GM18520 (cell line): ENCODE measurements around the gene TNFAIP8.

Experiments
- ATAC-seq: cut with Tn5 transposase; IDR thresholded peaks from one replicate; pipeline ENCODE4 v1.9.1; 2021; ENCODE audit not compliant: unreplicated experiment

TNFAIP8 gene

DNA sequence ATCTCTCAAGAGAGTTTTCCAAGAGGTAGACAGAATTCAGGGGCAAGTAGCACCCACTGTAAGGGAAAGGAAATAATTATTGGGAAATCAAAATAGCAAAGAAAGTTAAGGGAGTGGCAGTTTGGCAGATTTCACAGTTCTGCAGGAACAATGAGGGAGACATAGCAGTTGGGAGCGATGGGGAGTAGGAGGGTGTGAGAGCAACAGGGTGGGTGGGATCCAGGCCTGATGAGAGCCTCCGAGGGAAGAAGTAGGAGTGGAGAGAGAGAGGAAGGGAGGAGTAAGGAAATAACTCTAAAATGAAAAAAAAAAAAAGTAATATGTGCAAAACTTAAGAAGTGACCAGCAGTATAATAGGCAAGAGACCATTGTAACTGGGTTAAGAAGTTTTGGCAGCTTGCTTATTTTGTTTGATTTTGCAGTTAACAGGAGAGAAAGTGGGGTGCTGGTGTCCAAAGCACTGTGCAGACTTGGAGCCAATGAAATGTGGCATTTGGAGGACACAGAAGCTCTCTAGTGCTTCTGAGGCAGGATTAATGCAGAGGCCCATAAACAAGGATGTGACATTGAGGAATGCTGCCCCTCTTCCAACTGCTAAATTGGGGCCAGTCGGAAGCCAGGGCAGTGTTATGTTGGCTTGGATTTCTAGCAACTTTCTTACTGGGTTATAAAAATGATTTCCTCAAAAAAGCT is 10.2 kb downstream of the TNFAIP8 start:
- no peak for ATAC-seq

- no peak for ATAC-seq
These were observed 10.7 kb downstream of the TNFAIP8 start for GRCh38 chr5:119366540-119366881.

DNA sequence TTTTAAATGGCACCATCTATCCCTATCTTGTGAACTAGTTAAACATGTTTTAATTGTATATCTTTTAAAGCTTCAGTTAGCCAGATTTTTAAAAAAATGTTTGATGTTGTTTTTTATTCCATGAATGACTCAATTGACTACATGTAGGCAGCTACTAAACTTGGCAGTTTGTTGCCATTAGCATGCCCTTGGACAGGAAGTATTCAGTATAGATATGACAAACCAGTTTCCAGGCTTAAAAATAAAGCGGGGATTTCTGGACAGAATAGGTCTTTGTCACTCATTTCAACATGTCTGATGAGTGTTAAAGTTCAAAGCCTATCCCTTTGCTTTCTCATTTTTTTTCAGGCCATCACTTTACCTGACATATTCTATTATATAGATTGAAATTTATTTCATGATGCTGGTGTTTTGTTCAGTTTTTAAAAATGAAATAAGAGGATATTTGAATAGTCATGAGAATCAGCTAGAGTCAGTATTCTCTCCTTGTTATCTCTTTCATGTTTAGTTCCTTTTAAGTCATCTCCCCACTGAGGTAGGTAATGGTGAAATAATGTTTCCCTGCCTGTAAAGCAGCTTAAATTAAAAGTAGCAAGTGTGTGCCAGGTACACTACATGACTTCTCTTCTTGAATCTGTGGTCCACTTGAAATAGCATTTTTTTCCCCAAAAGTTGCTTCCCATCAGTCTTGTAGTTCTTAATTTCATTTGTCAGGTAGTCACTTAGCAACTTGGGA is 11.9 kb downstream of the TNFAIP8 start:
- peak; percentile 80 for ATAC-seq

DNA sequence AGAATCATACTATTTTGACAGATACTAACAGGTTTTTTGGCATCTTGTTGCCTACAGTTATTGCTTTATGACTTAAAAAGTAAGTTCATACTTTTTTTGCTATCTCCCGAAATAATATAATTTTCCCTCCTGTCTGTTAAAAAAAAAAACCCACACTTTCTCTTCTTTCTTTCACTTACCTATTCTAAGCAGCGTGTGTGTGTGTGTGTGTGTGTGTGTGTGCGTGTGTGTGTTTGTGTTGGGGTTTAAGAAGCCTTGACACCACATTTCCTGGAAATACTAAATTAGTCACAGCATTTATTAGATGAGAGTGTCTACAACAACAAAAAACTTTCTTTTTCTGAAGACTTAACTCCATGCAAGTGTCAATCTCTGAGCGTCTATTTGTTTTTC is 12.4 kb downstream of the TNFAIP8 start:
- ATAC-seq: no peak

DNA sequence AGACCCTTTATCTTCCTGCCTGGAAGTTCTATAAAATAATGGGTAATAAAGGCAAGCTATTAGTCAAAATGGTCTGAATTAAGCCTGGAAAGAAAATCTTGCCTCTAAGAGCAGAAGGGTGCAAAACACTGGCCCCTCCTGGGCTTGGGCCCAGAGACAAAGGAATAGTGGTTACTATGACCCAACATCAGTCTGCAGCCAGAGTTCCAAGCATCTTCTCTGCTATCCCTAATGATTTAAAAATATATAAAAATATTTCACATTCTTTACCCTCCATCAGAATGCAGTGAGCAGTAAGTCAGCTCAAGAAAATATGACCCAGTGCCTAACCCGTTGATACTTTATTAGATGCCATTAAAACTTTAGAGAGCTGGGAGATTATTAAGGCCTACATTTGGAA is 14.7 kb downstream of the TNFAIP8 start:
- ATAC-seq: no peak

GRCh38 chr5:119371146-119371545 is 15.3 kb downstream of the TNFAIP8 start:
- ATAC-seq: no peak

DNA sequence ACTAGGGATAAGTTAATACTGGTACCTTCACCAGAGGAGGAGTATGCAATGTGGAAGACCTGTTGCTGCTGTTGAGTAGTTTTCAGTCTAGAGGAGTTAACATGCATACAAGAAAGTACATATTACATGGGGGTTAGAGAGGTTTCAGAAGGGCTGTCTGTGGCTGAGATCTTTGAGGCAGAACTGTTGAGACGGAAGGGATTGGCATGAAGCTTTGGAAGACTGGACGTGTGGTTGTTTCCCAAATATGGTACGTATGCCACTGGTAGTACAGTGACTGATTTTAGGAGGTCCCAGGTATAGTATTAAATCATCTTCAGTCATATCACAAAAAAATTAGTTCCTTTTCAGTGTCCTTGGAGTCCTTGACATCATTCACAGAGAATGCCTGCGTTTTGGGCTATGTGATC is 17.6 kb downstream of the TNFAIP8 start:
- peak; percentile 41 for ATAC-seq

DNA sequence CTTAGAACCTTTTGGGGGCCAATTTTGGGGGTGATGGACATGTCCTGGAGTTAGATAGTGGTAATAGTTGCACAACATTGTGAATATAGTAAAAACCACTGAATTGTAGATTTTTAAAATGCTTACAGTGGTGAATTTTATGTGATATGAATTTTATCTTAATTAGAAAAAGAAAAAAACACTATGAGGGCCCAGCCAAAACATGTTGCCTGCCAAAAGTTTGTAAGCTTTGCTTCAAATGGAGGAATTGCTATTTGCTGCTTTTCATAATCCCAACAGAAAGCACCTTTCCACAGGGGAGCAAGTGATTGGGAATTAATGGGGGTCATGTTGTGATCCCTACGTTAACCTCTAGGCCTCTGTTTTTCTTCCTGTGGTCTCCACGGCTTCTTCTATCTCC is 19.1 kb downstream of the TNFAIP8 start:
- ATAC-seq: no peak

- no peak for ATAC-seq
These were observed 21.2 kb downstream of the TNFAIP8 start for GRCh38 chr5:119377066-119377465.

DNA sequence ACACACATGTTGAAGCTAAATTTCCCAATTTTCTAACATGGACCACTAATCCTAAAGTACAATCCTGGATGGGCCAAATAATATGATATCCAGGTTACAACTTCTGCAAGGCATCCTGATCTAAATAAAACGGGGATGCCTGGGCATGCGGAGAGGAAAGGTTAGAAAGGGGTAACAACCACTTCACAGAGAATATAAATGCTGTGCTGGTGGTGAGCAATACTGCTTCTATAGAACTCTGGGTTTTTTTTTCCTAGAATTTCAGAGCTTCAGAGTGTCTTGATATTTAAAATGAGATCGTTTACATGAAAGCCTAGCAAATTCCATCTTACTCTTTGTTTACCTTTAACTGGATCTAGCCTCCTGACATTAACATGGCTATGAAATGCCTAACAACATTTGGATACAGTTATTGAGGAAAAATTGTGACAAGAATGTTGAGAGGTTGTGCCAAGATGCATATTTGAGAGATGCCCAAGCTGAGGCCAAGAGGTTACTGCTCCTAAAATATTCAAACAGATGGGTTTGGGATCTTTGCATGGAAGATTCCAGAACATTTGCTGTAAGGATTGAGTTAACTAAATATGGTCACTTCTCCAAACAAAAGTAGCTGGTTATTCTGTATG is 22.4 kb downstream of the TNFAIP8 start:
- ATAC-seq: no peak

DNA sequence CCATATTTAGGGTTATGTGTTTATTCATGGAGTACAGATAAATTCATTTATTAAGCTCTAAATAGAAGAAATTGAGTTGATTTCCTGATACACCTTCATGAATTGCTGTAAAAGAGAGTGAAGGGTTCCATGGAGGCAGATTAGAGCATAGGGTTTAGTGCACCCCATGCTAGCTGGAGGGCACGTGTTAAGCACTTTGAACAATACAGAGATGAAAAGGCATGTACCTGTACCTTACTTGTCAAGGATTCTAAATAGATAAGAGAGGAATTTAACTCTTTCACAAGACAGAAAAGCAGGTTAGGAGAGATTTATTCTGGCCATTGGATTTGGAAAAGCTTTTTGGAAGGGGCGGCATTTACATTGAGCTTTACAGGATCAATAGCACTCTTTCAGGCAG is 23.3 kb downstream of the TNFAIP8 start:
- no peak for ATAC-seq

GRCh38 chr5:119379942-119380547 is 24.2 kb downstream of the TNFAIP8 start:
- no peak for ATAC-seq

- ATAC-seq: no peak
These were observed 26.4 kb downstream of the TNFAIP8 start for GRCh38 chr5:119382169-119382568.

GRCh38 chr5:119383008-119383407 is 27.2 kb downstream of the TNFAIP8 start:
- no peak for ATAC-seq

GRCh38 chr5:119385136-119385535 is 29.3 kb downstream of the TNFAIP8 start:
- ATAC-seq: no peak

- ATAC-seq: no peak
These were observed 29.8 kb downstream of the TNFAIP8 start for GRCh38 chr5:119385536-119386128.

- ATAC-seq: no peak
These were observed 31.0 kb downstream of the TNFAIP8 start for GRCh38 chr5:119386596-119387344.

- no peak for ATAC-seq
These were observed 32.3 kb downstream of the TNFAIP8 start for GRCh38 chr5:119387945-119388618.

GRCh38 chr5:119388619-119389190 is 32.9 kb downstream of the TNFAIP8 start:
- ATAC-seq: no peak
